AG04450 (cell line): ENCODE measurements around the gene ROCK2. TPM values are rescaled to one million over a fixed set of nuclear protein-coding genes. Genes with fewer than 3 reads are reported as not detected.

ENCODE experiments used
- CTCF ChIA-PET: fragments of 300-600, 350-600 bp; formaldehyde crosslinking; extraction: SDS; loops from one replicate; lab custom pipeline; 2022; ENCODE audit warnings: antibody characterized with exemption, inconsistent platforms; lab: Charles Lee
- POLR2A ChIA-PET: fragments of 350-600 bp; formaldehyde crosslinking; extraction: SDS; loops from one replicate; lab custom pipeline; 2021; ENCODE audit warnings: antibody characterized with exemption, inconsistent platforms; lab: Yijun Ruan, JAX
- DNase-seq: peaks from one replicate; pipeline ENCODE4 v3.0.0-alpha.2; 2011; ENCODE audit warnings: low read depth, low spot score
- H3K27ac ChIP-seq: one replicate; pipeline ENCODE4 v1.5.1; 2012; ENCODE audit warnings: low read depth, low read length, control low read depth
- H3K27me3 ChIP-seq: one replicate; pipeline ENCODE4 v1.6.0; 2012; ENCODE audit warnings: low read length; ENCODE audit not compliant: control insufficient read depth, insufficient read depth
- H3K4me3 ChIP-seq: 2 replicates; pipeline ENCODE4 v1.5.1; 2011; ENCODE audit warnings: mild to moderate bottlenecking, low read depth, low read length, control low read depth
- H3K9me3 ChIP-seq: 2 replicates; pipeline ENCODE4 v1.5.1; 2012; ENCODE audit warnings: low read length; ENCODE audit not compliant: control insufficient read depth, insufficient read depth
- polyA plus RNA-seq: library from polyadenylated mRNA; depleted of rRNA; stranded (reverse); fragments of >200 nt; gene quantifications from 2 replicates; pipeline ENCODE4 v1.2.3, GENCODE V29; 2011
- TF ChIP-seq, protein P1 (sequence below): IDR thresholded peaks from 2 replicates; pipeline ENCODE4 v1.5.1; 2011; ENCODE audit warnings: low read depth, low read length, control low read depth, inconsistent platforms

The ROCK2 gene
- polyA plus RNA-seq, 1 experiment = 28.2 TPM

DNA sequence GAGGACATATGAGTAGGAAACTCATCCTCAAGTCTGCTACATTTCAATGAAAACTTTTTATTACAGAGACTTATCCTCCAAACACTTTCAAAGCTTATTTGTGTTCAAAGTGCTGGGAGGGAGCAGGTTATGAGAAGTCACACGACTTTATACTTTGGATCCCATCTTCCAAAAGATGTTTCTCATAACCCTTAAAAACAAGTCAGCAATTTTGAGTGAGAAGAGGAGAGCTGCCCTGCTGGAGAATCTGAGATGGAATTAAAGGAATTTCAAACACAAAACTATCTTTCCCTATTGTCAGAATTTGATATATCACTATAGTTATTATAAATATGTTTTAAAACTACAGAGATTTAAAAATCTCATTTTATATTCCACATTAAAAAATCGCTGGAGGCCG is 45.8 kb downstream of the ROCK2 start:
- H3K9me3 ChIP-seq = no peaks in the 10 kb centered on the region
- no peak overlapping the region for H3K27ac ChIP-seq
- H3K4me3 ChIP-seq = no peak overlapping the region
- ChIA-PET POLR2A (no interaction called here), CTCF (interaction anchor here (0.7 kb wide), 2 partner anchors 28 to 1583 kb away, joined by 3 read pairs; no protein-coding TSS in a partner anchor)
- TF ChIP-seq, protein P1, sequence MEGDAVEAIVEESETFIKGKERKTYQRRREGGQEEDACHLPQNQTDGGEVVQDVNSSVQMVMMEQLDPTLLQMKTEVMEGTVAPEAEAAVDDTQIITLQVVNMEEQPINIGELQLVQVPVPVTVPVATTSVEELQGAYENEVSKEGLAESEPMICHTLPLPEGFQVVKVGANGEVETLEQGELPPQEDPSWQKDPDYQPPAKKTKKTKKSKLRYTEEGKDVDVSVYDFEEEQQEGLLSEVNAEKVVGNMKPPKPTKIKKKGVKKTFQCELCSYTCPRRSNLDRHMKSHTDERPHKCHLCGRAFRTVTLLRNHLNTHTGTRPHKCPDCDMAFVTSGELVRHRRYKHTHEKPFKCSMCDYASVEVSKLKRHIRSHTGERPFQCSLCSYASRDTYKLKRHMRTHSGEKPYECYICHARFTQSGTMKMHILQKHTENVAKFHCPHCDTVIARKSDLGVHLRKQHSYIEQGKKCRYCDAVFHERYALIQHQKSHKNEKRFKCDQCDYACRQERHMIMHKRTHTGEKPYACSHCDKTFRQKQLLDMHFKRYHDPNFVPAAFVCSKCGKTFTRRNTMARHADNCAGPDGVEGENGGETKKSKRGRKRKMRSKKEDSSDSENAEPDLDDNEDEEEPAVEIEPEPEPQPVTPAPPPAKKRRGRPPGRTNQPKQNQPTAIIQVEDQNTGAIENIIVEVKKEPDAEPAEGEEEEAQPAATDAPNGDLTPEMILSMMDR = no peak
- H3K27me3 ChIP-seq = no peaks in the 10 kb centered on the region
- DNase-seq = no peak

DNA sequence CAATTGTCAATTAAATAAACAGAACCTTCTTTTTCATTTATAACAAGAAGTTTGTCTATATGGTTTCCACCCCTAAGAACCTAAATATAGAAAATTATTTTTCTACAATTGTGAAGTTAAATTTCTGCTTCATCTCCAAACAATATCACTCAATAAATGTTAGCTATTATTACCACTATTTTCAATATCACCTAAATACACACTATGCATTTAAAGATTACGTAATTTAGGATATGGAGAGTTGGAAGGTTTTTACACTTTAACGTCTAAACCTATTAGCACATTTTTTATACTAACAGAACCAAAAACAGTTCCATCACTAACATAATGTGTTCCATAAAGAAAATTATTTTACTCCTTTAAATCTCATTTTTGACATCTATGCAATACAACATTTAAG is 48.0 kb downstream of the ROCK2 start:
- no peak overlapping the region for H3K27ac ChIP-seq
- TF ChIP-seq, protein P1 = no peak
- ChIA-PET POLR2A (interaction anchor here (0.5 to 1.0 kb wide), 3 partner anchors 24 to 170 kb away, joined by 4 to 11 read pairs (median 4); partner anchors contain the start of genes E2F6 and ROCK2), CTCF (interaction anchor here (0.6 kb wide), 2 partner anchors 50 to 183 kb away, joined by 3 to 6 read pairs; no protein-coding TSS in a partner anchor)
- no peaks in the 10 kb centered on the region for H3K27me3 ChIP-seq
- H3K9me3 ChIP-seq = no peaks in the 10 kb centered on the region
- no peak overlapping the region for H3K4me3 ChIP-seq
- no peak for DNase-seq

DNA sequence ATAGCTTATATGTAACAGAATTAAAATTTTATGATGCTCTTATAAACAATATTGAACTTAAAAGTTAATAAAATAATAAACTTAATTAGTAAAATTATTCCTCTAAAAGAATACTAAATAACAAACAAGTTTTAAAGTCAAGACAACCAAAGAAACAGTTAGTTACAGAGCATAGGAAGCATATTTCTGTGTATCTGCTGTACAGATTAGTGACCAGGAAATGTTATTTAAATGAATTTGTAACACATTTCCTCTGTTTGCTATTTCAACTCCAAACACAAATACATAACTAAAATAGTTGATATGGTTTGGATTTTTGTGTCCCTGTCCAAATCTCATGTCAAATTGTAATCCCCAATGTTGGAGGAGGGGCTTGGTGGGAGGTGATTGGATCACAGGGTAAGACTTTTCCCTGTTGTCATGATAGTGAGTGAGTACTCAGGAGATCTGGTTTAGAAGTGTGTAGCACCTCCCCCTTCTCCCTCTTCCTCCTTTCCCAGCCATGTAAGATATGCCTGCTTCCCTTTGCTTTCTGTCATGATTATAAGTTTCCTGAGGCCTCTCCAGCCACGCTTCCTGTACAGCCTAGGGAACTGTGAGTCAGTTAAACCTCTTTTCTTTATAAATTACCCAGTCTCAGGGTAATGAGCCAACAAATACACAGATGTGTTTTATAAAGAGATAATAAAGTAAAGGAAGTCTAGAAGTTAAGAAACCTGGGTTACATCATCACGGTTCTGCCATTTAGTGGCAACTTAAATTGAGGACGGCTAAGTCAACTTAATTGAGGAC is 51.8 kb downstream of the ROCK2 start:
- POLR2A ChIA-PET = no interaction called here
- no peak for DNase-seq
- TF ChIP-seq, protein P1 = no peak

GRCh38 chr2:11290713-11291112 is 53.7 kb downstream of the ROCK2 start:
- Histone ChIP-seq H3K4me3 (no peak overlapping the region), H3K27me3 (no peaks in the 10 kb centered on the region), H3K27ac (no peak overlapping the region), H3K9me3 (no peaks in the 10 kb centered on the region; the same call in 1 of the 2 replicates)
- no peak for DNase-seq
- POLR2A ChIA-PET = no interaction called here
- CTCF ChIA-PET = no interaction called here
- TF ChIP-seq, protein P1 = no peak

More for the DNA sequence above, 51.8 kb downstream of the ROCK2 start:
- CTCF ChIA-PET = no interaction called here
- H3K27me3 ChIP-seq = no peaks in the 10 kb centered on the region
- H3K4me3 ChIP-seq = no peak overlapping the region
- no peak overlapping the region for H3K27ac ChIP-seq
- no peaks in the 10 kb centered on the region; the same call in 1 of the 2 replicates for H3K9me3 ChIP-seq

DNA sequence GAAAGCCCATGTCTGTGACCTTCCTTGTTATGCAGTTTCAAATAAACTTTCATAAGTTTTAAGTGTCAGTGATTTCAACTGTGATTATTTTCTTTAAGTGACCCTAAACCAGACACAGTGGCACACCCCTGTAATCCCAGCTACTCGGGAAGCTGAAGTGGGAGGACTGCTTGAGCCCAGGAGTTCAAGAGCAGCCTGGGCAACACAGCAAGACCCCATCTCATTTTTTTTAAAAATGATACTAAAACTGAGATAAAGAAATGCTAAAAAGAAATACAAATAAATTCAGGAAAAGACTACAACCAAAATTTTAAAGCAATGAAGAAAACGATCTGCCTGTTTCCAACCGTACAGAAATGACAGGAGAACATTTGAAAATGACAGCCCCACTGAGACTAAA is 54.2 kb downstream of the ROCK2 start:
- ChIA-PET CTCF (no interaction called here), POLR2A (no interaction called here)
- H3K9me3 ChIP-seq = no peaks in the 10 kb centered on the region; the same call in 1 of the 2 replicates
- H3K27me3 ChIP-seq = no peaks in the 10 kb centered on the region
- TF ChIP-seq, protein P1 = no peak
- no peak overlapping the region for H3K27ac ChIP-seq
- DNase-seq = no peak
- no peak overlapping the region for H3K4me3 ChIP-seq
